HEK293T (cell line): ENCODE results near the gene RNF7.
A peak's percentile ranks its signal among the peaks of the same experiment; 100 is the strongest.
"Not testable (repeated sequence)": the region's sequence is repeated elsewhere in the genome, so short reads cannot be mapped to it uniquely, and the experiment has no call there.

ENCODE experiments used
- CTCF ChIA-PET: fragments of 350-600 bp; formaldehyde crosslinking; extraction: SDS; loops from one replicate; lab custom pipeline; 2021; ENCODE audit warnings: antibody characterized with exemption, inconsistent platforms; lab: Yijun Ruan, JAX
- POLR2A ChIA-PET: fragments of 350-600 bp; formaldehyde crosslinking; extraction: SDS; loops from one replicate; lab custom pipeline; 2020; ENCODE audit warnings: antibody characterized with exemption, inconsistent platforms; lab: Yijun Ruan, JAX
- DNase-seq: peaks from one replicate; pipeline ENCODE4 v3.0.0; 2012; ENCODE audit warnings: mixed read lengths; ENCODE audit errors: extremely low spot score
- ARNT ChIP-seq: fragments of 450-650 bp; IDR thresholded peaks from 2 replicates; pipeline ENCODE4 v1.6.1; 2017; ENCODE audit warnings: mild to moderate bottlenecking
- BHLHE40 ChIP-seq: fragments of 450-650 bp; IDR thresholded peaks from 2 replicates; pipeline ENCODE4 v1.6.1; 2016; ENCODE audit warnings: mild to moderate bottlenecking, moderate library complexity, borderline replicate concordance
- CTBP1 ChIP-seq: fragments of 450-650 bp; IDR thresholded peaks from 2 replicates; pipeline ENCODE4 v1.6.1; 2016; ENCODE audit warnings: borderline replicate concordance
- ELF4 ChIP-seq: fragments of 450-650 bp; IDR thresholded peaks from 2 replicates; pipeline ENCODE4 v1.6.1; 2017; ENCODE audit warnings: antibody characterized with exemption
- FOXA1 ChIP-seq: fragments of 450-650 bp; IDR thresholded peaks from 2 replicates; pipeline ENCODE4 v1.6.1; 2016; ENCODE audit warnings: mild to moderate bottlenecking
- FOXK2 ChIP-seq: fragments of 450-650 bp; IDR thresholded peaks from 2 replicates; pipeline ENCODE4 v1.6.1; 2016; ENCODE audit warnings: mild to moderate bottlenecking
- FOXM1 ChIP-seq: fragments of 450-650 bp; IDR thresholded peaks from 2 replicates; pipeline ENCODE4 v1.6.1; 2017; ENCODE audit warnings: mild to moderate bottlenecking, borderline replicate concordance
- HDGF ChIP-seq: fragments of 450-650 bp; IDR thresholded peaks from 2 replicates; pipeline ENCODE4 v1.6.1; 2017; ENCODE audit warnings: antibody characterized with exemption, borderline replicate concordance
- L3MBTL2 ChIP-seq: fragments of 450-650 bp; conservative IDR thresholded peaks from 2 replicates; pipeline ENCODE4 v1.6.1; 2016; ENCODE audit warnings: mild to moderate bottlenecking
- LEF1 ChIP-seq: fragments of 450-650 bp; IDR thresholded peaks from 2 replicates; pipeline ENCODE4 v1.6.1; 2017; ENCODE audit warnings: mild to moderate bottlenecking, borderline replicate concordance
- NFRKB ChIP-seq: fragments of 450-650 bp; IDR thresholded peaks from 2 replicates; pipeline ENCODE4 v1.6.1; 2016; ENCODE audit warnings: mild to moderate bottlenecking, moderate library complexity
- PKNOX1 ChIP-seq: fragments of 450-650 bp; IDR thresholded peaks from 2 replicates; pipeline ENCODE4 v1.6.1; 2016
- SP1 ChIP-seq: fragments of 450-650 bp; IDR thresholded peaks from 2 replicates; pipeline ENCODE4 v1.6.1; 2017
- SUZ12 ChIP-seq: fragments of 450-650 bp; IDR thresholded peaks from 2 replicates; pipeline ENCODE4 v1.6.1; 2016; ENCODE audit warnings: mild to moderate bottlenecking
- TARDBP ChIP-seq: fragments of 450-650 bp; IDR thresholded peaks from 2 replicates; pipeline ENCODE4 v1.6.1; 2016
- ZNF384 ChIP-seq: fragments of 450-650 bp; IDR thresholded peaks from 2 replicates; pipeline ENCODE4 v1.6.1; 2016

RNF7 gene

GRCh38 chr3:141738022-141738890, at the start of gene RNF7:
Gene RNF7, plus strand, starts transcription at chr3:141738298. Its CDS starts 44 bp downstream, at chr3:141738342.
- ChIA-PET POLR2A (interaction anchor here (1.1 to 1.7 kb wide), 3 partner anchors 137 to 175 kb away, joined by 3 to 11 read pairs (median 5); no protein-coding TSS in a partner anchor), CTCF (interaction anchor here (0.7 to 1.4 kb wide), 3 partner anchors 15 to 137 kb away, joined by 4 to 6 read pairs (median 5); no protein-coding TSS in a partner anchor)
- TF ChIP-seq ZNF384, result no peak
- TF ChIP-seq ELF4, result no peak
- TF ChIP-seq BHLHE40, result no peak
- no peak for TF ChIP-seq SUZ12
- no peak; the same call in 1 of the 2 replicates for TF ChIP-seq L3MBTL2
- no peak for TF ChIP-seq SP1
- TF ChIP-seq ARNT, result no peak
- TF ChIP-seq HDGF, result no peak
- TF ChIP-seq TARDBP, result no peak
- peak; percentile 98 for DNase-seq

GRCh38 chr3:141690431-141691072, 47.5 kb upstream of the RNF7 start:
- DNase-seq, result no peak
- TF ChIP-seq ARNT, result no peak
- no peak for TF ChIP-seq L3MBTL2
- TF ChIP-seq ZNF384, result no peak
- no peak for TF ChIP-seq LEF1
- TF ChIP-seq NFRKB, result no peak
- TF ChIP-seq FOXA1, result no peak
- no peak for TF ChIP-seq HDGF
- no peak for TF ChIP-seq FOXM1
- no peak for TF ChIP-seq FOXK2
- no peak for TF ChIP-seq TARDBP
- no peak for TF ChIP-seq CTBP1
- ChIA-PET POLR2A (no interaction called here), CTCF (no interaction called here)

GRCh38 chr3:141691471-141691870, 46.6 kb upstream of the RNF7 start:
- POLR2A ChIA-PET, DNase-seq: not testable (repeated sequence)
- CTCF ChIA-PET, result interaction anchor here (0.6 kb wide), 1 partner anchor 435 kb away, joined by 3 read pairs; no protein-coding TSS in a partner anchor

GRCh38 chr3:141692973-141693372, 45.1 kb upstream of the RNF7 start:
- CTCF ChIA-PET, DNase-seq, POLR2A ChIA-PET: not testable (repeated sequence)

- DNase-seq, result no peak
- POLR2A ChIA-PET, result no interaction called here
- TF ChIP-seq NFRKB, result no peak
- TF ChIP-seq LEF1, result no peak
- no peak for TF ChIP-seq SUZ12
- no peak for TF ChIP-seq TARDBP
- TF ChIP-seq ARNT, result no peak
- TF ChIP-seq FOXM1, result no peak
- TF ChIP-seq HDGF, result no peak
- CTCF ChIA-PET, result no interaction called here
Observed at GRCh38 chr3:141699324-141699723, 38.8 kb upstream of the RNF7 start.

GRCh38 chr3:141699897-141700296, 38.2 kb upstream of the RNF7 start:
- ChIA-PET CTCF (no interaction called here), POLR2A (no interaction called here)
- TF ChIP-seq FOXA1, result no peak
- no peak for TF ChIP-seq ARNT
- TF ChIP-seq L3MBTL2, result no peak
- no peak for TF ChIP-seq ZNF384
- TF ChIP-seq SUZ12, result no peak
- TF ChIP-seq TARDBP, result no peak
- TF ChIP-seq LEF1, result no peak
- no peak for TF ChIP-seq CTBP1
- TF ChIP-seq ELF4, result no peak
- TF ChIP-seq PKNOX1, result no peak
- TF ChIP-seq BHLHE40, result no peak
- no peak for TF ChIP-seq SP1
- no peak for TF ChIP-seq FOXK2
- TF ChIP-seq HDGF, result no peak
- no peak for TF ChIP-seq NFRKB
- TF ChIP-seq FOXM1, result no peak
- DNase-seq, result no peak

- POLR2A ChIA-PET, CTCF ChIA-PET: not testable (repeated sequence)
Observed at GRCh38 chr3:141703367-141703766, 34.7 kb upstream of the RNF7 start.

GRCh38 chr3:141707741-141708203, 30.3 kb upstream of the RNF7 start:
- TF ChIP-seq ARNT, result no peak
- no peak for TF ChIP-seq FOXK2
- no peak for TF ChIP-seq SP1
- TF ChIP-seq ELF4, result no peak
- no peak for DNase-seq
- POLR2A ChIA-PET, result no interaction called here
- CTCF ChIA-PET, result no interaction called here

More at GRCh38 chr3:141703367-141703766, 34.7 kb upstream of the RNF7 start:
- DNase-seq, result not testable (repeated sequence)
